GOT3 (cell line): ENCODE measurements around the gene MET.
"Not testable (repeated sequence)": the region's sequence is repeated elsewhere in the genome, so short reads cannot be mapped to it uniquely, and the experiment has no call there.

Experiments used
- DNase-seq: peaks from one replicate; lab custom pipeline; 2025; ENCODE audit warnings: mixed read lengths; lab: John Stamatoyannopoulos, UW

The MET gene

DNA sequence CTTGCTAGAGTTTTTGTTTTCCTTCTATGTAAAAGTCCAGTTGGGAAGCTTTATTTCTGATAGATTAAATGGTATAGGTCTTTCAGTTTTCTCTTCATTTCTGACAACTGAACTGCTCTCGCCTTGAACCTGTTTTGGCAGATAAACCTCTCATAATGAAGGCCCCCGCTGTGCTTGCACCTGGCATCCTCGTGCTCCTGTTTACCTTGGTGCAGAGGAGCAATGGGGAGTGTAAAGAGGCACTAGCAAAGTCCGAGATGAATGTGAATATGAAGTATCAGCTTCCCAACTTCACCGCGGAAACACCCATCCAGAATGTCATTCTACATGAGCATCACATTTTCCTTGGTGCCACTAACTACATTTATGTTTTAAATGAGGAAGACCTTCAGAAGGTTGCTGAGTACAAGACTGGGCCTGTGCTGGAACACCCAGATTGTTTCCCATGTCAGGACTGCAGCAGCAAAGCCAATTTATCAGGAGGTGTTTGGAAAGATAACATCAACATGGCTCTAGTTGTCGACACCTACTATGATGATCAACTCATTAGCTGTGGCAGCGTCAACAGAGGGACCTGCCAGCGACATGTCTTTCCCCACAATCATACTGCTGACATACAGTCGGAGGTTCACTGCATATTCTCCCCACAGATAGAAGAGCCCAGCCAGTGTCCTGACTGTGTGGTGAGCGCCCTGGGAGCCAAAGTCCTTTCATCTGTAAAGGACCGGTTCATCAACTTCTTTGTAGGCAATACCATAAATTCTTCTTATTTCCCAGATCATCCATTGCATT is 27.1 kb downstream of the MET start:
- no peak for DNase-seq

DNA sequence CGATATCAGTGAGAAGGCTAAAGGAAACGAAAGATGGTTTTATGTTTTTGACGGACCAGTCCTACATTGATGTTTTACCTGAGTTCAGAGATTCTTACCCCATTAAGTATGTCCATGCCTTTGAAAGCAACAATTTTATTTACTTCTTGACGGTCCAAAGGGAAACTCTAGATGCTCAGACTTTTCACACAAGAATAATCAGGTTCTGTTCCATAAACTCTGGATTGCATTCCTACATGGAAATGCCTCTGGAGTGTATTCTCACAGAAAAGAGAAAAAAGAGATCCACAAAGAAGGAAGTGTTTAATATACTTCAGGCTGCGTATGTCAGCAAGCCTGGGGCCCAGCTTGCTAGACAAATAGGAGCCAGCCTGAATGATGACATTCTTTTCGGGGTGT is 27.7 kb downstream of the MET start:
- no peak for DNase-seq

DNA sequence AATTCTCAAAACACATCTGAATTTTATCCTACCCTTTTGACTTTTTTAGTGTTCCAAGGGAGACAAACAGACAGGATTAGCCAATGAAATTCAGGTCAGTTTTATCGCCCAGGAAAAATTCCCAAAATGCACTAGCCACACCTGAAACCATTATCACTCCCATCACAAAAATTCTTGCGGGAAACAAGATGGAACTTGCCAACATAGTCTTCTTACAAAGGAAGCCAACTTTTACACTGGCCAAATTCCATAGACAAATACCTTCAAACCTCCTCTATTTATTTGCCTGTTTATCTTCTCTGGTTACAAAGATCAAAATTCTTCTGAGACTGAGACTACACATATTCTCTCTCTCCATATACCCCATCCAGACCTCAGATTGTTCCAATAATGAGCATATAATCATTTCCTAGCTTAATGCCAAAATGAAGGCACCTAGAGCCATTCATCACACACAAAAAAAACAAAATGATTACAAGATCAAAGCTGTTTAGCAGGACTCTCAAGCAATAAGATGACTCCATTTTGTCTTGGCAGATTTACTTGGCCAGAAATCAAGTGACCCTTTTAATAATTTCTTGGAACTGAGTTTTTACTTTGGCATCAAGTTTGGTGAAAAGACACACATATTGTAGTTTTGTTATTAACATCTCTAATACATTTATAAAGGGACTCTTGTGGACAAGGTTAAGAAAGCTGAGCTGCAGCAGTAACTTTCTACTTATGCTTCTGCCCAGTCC is 30.2 kb downstream of the MET start:
- DNase-seq = no peak

DNA sequence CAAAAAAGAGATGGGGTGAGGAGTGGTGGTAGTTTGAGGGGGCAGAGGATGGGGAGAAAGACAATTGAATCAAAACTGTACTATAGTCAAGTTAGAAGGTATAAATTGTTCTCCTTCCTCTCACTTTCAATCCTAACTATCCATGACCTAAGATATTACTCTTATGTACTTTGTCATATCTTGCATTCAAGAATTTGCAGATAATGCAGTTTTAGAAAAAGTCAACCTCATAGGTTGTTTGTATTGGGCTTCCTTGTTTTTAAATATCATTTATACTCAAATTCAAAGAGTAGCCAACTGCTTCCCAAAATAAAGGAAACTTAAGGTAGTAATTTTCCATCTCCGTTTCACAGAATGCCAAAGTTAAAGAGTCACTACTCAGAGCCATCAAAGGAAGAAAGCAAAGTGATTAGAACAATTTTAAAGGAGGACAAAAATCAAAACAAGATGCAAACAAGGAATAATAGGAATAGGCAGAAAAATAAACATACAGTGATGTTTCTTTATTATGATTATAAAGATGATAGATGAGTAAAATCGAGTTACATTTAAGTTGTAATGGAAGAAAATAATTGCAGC is 32.7 kb downstream of the MET start:
- no peak for DNase-seq

DNA sequence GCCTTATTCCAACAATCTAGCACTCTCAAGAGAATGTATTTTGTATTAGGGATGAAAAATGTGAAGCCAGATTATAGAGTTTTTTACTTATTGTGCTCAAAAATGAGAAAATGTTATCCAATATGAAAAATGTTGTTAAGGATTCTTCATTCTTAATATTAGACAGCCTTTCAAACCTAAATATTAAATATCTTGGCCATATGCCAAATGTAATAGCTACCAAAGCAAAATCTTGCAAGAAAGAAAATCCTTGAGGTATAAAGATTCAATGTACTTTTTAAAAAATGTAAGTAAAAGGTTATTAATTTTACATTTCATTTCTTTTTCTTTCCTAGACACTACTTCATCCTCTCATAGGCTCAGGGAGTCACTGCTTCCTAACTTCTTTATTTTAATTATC is 33.4 kb downstream of the MET start:
- no peak for DNase-seq

DNA sequence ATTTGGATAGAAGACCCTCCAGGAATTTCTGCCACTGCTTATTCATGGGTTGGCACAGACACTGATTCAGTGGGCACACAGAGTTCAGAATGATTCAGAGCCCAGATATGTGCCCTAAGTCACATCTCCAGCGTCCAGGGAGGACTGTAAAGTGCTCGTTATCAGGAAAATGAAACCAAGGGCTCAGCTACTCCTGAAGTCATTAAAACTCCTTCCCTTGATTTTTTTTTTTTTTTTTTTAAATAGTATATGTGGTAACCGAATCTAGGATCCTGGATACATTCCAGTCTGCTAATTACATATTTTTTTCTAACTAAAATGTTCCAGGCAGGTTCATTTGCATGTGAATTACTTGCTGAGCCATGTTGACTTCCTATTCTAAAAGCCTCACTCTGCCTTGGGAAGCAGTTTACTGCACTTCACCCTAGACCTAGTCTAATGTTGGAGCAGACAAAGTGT is 34.7 kb downstream of the MET start:
- no peak for DNase-seq

DNA sequence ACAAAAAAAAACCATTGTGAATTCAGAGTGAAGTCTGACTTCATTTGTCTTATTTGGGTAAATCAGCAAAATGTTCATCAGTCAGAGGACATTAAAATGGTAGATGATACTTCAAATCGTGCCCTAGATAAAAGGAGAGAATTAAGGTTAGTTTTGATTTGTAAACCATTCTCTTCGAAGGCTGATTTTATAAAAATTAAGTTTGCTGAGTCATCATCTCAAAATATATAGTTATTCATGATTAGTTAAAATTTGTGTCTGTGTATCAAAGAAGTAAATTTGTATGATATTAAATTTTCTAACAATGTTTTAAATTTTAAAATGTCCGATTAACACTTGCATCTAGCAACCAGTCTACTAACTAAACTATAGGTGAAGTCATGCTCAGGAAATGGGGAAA is 35.3 kb downstream of the MET start:
- no peak for DNase-seq

DNA sequence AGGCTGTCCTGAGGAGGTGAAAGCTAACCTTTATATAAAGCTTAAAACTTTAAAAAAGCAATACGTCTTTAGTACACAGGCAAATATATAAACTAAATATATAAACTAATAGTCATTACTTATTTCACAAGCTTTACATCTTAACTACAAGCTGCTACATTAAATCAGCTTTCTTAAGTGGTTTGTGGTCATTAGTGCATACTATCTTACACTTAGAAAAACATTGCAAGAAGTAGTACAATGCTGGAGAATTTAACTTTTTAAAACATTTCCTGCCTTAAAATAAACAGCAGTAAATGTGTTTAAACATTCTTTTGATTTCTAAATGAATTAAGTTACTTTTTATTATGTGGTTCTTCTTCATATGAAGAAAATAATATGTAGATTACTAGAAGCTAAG is 36.3 kb downstream of the MET start:
- DNase-seq = no peak

DNA sequence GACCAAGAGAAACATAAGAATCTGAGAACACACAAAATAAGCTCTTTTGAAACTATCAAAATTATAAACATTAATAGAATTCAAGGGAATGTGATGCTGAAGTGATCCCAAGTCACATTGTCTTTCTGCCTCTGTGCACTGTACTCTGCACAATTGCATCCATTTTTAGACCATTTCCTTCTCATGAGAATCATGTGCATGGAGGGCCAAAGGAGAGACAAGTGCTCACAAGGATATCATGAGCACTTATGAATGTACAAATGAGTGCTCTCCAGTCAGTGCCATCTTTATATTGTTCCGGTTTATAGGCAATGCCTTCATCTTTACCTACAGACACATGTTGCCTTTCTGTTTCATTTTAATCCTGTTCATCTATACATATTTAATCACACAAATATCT is 36.9 kb downstream of the MET start:
- no peak for DNase-seq

DNA sequence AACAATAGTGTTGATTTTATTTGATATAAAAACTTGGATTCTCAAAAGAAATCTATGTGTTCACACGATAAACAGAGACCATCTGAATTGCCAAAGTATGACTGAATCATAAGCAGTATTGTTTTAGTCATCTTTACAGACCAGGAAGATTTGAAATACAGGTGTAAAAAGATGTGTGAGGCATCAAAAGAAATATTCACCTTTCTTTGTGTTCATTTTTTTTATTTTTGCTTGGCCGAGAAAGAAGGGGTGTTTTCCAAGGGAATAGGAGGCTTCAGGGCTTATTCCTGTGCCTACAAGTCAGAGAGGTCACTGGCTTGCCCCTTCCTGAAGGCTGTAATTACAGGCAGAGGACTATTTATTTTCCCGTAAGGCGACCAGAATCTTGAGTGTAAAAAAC is 37.3 kb downstream of the MET start:
- DNase-seq = no peak

DNA sequence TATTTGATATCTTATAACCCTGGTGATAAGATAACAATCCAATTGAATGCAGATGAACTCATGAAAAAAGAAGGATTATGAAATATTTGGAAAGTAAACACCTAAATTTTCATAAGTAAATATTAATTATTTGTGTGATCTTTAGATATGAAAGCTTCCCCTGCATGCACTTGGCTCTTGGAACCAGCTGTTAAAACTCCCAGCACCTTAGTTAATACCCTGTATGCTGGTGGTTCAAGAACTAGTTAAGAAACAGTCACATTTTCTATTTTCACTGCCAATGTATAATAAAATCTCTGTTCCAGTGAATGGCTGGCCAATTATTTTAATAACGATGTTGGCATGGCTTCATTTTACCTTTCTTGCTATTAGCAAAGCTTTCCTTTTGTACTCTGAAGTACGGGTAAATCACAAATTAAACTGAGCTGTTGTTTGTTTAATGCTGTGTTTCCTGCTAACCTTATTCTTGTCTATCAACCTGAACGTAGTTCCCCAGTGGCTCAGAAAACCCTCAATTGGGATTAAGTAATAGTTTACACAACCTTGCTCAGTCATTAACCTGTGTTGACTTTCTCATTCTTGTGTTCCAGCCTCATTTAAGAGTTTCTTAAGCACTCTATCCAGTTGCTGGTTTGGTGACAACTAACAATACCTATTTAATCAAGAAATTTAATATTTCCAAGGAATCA is 38.9 kb downstream of the MET start:
- DNase-seq = no peak

DNA sequence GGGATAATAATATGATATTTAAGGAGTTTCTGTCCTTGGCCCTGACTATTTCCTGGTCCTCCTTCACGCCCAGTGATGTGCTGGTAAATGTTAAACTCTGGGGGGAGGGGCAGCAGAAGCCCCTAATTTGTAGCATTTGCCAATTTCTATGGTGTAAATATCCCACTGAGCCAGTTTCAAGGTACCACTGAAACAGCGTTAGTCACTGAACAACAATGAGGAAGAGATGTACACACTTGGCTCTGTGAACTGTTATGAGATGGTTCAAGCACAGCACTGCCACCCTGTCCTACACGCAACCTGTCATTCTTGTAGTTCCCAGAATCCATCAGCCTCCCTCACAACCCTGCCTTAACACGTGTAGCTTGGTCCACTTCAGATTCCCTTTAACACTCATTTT is 39.8 kb downstream of the MET start:
- no peak for DNase-seq

DNA sequence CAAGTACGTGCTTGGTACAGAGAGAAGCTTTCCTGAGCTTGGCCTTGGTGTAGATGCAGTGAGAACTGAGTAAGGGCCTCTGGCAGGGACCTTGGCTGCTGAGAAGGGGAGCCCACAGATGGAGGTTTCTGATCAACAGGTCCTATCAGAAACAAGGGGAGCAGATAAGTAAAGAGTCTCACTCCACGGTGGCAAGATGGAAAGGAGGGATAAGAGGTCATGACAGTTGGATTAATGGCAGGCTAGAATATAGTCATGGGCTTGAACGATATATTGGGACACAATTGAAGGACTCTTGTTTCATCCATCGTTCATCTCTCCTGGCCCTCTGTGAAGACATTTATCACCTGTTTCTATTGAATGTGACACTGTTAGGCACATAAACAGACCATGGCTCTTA is 41.5 kb downstream of the MET start:
- DNase-seq = no peak

DNA sequence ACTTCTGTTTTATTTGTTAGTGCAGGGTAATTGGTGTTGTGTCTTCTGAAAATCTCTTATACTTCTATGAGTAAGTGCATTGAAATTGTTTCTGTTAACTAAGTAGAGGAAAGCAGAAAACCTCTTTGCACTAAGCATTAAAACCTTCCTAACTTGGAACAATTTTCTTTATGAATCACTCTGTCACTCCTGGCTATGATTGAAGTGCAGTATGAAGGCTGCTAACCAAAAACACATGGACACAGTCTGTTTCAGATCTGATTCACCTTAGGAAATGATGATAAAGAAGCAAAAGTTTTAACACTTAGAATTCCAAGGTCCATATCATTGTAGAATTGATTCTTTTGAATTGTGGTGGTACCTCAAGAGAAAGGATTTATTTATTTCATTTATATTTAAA is 41.9 kb downstream of the MET start:
- no peak for DNase-seq

DNA sequence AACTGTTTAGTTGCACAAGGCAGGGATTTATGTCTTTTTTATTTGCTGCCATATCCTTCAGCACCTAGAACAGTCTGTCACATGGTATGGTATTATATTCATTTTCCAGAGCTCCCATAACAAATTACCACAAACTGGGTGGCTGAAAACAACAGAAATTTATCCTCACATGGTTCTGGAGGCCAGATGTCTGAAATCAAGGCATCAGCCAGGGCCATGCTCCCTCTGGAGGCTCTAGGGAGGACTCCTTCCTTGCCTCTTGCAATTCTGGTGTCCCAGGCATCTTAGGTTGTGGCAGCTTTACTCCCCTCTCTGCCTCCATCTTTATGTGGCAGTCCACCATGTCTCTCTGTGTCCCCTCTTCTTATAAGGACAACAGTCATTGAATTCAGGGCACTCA is 43.1 kb downstream of the MET start:
- DNase-seq = no peak

DNA sequence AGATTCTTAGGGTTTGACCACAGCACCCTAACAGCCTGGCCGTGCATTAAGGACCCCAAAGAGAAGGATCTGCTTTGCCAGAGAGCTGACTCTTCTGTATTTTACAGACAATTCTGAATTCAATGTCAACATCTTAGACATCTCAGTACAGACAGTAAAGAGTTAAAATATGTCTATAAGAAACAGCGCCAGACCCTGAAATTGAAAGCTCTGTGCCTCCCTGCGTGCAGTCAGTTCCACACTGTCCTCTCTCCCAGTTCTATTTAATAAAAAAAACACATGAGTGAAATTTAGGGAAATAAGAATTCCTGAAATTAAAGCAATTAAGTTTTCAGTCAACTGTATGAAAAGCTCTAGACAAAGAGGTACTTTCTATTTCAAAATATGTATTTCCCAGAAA is 45.1 kb downstream of the MET start:
- no peak for DNase-seq

DNA sequence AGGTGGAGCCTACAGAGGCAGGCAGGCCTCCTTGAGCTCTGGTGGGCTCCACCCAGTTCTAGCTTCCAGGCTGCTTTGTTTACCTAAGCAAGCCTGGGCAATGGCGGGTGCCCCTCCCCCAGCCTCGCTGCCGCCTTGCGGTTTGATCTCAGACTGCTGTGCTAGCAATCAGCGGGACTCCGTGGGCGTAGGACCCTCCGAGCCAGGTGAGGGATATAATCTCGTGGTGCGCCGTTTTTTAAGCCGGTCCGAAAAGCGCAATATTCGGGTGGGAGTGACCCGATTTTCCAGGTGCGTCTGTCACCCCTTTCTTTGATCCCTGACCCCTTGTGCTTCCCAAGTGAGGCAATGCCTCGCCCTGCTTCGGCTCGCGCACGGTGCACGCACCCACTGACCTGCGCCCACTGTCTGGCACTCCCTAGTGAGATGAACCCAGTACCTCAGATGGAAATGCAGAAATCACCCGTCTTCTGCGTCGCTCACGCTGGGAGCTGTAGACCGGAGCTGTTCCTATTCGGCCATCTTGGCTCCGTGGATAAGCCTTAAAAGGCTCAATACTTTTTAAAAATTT is 52.0 kb downstream of the MET start:
- not testable (repeated sequence) for DNase-seq

DNA sequence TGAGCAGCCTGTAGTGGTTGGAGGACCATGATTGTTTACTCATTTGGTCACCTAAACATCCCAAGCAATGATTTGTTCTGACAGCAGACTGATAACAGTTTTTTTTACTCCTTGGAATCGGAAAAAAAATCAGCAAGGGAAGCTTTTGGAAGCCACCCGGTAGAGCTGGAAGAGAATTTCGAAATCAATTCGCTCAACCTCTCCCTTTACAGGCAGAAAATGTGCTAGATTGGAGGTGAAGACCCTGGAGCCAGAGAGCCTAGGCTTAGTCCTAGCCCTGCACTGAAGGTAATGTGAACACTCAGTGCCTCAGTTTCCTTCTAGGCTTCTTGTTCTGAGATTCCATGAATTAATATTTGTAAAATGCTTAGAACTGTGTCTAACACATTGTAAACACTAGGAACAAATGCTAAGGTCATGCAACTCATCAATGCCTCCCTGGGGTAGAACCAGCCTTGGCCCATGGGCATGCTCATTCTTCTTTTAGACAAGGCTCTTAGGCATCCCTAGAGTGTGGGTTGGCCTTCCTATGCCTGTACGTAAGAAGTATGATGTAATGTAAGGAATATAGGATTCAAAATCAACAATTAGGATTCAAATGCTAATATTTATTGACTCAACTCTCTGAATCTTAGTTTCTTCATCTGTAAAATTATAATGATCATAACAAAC is 52.7 kb downstream of the MET start:
- DNase-seq = no peak

DNA sequence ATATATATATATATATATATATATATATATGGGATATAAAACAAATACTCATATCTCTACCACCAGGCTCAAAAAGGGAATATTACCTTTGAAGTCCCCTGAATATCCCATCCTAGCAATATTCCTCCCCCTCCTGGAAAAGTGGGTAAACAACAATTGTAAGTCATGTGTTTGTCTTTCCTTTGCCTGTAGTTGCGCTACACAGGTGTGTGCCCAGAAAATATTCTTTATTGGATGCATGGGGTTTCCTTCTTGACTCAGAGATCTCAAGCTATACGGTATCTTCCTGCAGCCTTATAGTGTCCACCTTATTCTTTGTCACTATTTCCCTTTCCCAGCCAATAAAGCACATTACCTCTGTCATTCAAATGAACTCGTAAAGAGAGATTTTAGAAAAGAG is 54.2 kb downstream of the MET start:
- DNase-seq = no peak

DNA sequence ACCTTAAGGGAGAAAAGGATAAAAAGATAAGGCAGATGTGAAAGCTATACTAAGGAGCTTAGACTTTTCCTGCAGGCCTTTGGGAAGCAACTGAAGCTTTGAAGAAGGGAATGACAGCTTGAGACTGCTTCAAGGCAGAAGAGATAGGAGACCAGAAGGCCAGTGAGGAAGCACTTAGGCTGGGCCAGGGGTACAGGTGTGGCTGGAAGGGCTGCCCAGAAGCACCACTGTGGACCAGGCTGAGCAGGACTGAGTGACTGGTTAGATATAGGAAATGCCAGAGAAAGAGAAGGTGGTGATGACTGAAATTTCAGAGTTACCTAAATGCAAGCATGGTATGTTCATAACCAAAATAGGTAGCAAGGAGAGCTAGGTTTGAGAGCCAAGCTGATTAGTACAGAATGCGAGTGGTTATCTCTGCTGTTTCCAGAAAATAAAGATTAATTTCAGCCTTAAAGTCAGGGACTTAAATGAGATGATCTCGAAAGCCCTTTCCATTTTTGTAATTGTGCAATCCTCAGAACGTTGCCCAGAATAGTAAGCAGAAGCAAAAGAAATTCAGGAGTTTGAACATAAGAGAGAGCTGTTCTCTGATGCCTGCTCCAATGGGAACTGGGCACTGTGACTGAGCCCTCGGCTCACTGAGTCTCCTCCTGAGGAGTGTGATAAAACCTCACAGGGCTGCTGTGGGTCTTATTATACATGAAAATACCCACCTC is 54.9 kb downstream of the MET start:
- DNase-seq = no peak

DNA sequence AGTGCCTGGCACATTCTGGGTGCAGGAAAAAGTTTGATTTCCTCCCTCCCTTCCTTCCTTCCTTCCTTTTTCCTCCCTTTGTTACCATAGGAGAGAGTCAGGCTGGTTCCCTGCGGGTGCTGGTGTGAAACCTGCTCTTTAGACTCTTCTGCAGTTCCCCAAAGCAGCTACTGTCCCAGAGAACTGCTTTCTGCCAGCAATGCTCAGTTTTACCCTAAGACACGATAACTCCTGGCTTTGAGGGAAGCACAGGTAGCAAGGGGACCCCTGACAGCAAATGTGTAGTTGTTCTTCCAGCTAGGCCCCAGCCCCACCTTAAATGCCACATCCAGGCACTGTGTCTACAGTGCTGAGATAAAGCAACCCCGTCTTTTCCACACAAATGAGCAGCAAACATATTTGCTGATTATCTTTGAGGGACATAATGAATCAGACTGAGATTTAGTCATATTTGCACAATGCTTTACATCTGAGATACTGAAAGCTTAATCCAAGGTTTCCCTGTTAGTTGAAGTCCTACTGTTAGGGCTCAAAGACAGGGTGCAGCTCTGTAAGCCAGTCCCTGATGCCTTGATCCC is 55.5 kb downstream of the MET start:
- DNase-seq = no peak
